ENCODE measurements around the gene TMEM200B.

DNA sequence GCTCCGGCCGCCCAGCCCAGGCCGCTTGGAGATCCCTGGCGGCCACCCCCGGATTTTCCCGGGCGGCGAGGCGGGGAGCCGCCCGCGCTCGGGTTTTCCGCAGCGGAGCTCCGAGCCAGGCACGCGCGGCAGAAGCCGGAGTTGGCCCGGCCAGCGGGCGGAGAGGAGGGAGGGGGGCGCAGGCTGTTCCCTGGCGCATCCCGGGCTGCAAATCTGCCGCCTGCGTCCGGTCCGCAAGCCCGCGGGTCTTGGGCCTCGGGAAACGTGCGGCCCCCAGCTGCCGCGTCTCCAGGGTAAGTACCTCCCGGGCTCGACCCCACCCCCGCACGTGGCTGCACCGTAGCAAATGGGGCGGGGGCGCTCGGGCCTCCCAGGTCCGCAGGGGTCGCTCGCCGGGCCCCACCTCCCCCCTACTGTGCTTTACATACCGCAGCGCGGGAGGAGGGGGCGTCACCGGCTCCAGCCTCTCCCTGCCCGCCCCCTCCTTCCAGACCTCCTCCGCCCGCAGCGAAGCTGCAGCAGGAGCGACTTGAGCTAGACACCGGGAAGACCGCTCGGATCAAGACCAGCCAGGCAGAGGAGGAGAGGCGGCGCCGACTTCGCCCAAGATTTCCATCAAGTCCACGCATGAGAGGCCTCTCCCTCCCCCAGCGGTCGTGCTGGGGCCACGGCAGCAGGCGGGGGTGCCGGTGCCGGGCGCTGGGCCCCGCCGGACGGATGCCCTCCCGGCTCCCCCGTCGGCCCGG is 1.6 kb downstream of the TMEM200B start:
- TF ChIP-seq, protein P1, sequence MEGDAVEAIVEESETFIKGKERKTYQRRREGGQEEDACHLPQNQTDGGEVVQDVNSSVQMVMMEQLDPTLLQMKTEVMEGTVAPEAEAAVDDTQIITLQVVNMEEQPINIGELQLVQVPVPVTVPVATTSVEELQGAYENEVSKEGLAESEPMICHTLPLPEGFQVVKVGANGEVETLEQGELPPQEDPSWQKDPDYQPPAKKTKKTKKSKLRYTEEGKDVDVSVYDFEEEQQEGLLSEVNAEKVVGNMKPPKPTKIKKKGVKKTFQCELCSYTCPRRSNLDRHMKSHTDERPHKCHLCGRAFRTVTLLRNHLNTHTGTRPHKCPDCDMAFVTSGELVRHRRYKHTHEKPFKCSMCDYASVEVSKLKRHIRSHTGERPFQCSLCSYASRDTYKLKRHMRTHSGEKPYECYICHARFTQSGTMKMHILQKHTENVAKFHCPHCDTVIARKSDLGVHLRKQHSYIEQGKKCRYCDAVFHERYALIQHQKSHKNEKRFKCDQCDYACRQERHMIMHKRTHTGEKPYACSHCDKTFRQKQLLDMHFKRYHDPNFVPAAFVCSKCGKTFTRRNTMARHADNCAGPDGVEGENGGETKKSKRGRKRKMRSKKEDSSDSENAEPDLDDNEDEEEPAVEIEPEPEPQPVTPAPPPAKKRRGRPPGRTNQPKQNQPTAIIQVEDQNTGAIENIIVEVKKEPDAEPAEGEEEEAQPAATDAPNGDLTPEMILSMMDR (IDR thresholded peaks at IDR 0.05), result peak in 1 of 3 donors; percentile 13
- TF ChIP-seq POLR2A (IDR thresholded peaks at IDR 0.05), result peak; percentile 30
